HG03039 (cell line): ENCODE data around the gene MYH10.
"Not testable (repeated sequence)": the region's sequence is repeated elsewhere in the genome, so short reads cannot be mapped to it uniquely, and the experiment has no call there.

Experiments used
- ATAC-seq: cut with Tn5 transposase; IDR thresholded peaks from one replicate; pipeline ENCODE4 v1.9.1; 2021; ENCODE audit warnings: mild to moderate bottlenecking, moderate library complexity; ENCODE audit not compliant: unreplicated experiment

MYH10 gene

GRCh38 chr17:8630227-8630801 lies at the start of gene MYH10:
MYH10 (minus strand) TSS chr17:8630725; CDS start chr17:8623246, 7,479 bp downstream.
- no peak for ATAC-seq

GRCh38 chr17:8679126-8679525 lies 48.6 kb upstream of the MYH10 start:
- ATAC-seq: no peak

- no peak for ATAC-seq
Measured at GRCh38 chr17:8675306-8675705, 44.8 kb upstream of the MYH10 start.

- no peak for ATAC-seq
Measured at GRCh38 chr17:8674344-8675305, 44.1 kb upstream of the MYH10 start.

GRCh38 chr17:8673612-8674011 lies 43.1 kb upstream of the MYH10 start:
- no peak for ATAC-seq

GRCh38 chr17:8672326-8672725 lies 41.8 kb upstream of the MYH10 start:
- no peak for ATAC-seq

- ATAC-seq: no peak
Measured at GRCh38 chr17:8670421-8670820, 39.9 kb upstream of the MYH10 start.

GRCh38 chr17:8668176-8668740 lies 37.7 kb upstream of the MYH10 start:
- ATAC-seq: no peak

GRCh38 chr17:8667421-8667820 lies 36.9 kb upstream of the MYH10 start:
- no peak for ATAC-seq

- ATAC-seq: no peak
Measured at GRCh38 chr17:8665684-8666083, 35.2 kb upstream of the MYH10 start.

GRCh38 chr17:8664456-8665126 lies 34.1 kb upstream of the MYH10 start:
- ATAC-seq: no peak

GRCh38 chr17:8662973-8663372 lies 32.4 kb upstream of the MYH10 start:
- no peak for ATAC-seq

GRCh38 chr17:8662076-8662831 lies 31.7 kb upstream of the MYH10 start:
- ATAC-seq: no peak

- ATAC-seq: not testable (repeated sequence)
Measured at GRCh38 chr17:8660709-8661108, 30.2 kb upstream of the MYH10 start.

- ATAC-seq: no peak
Measured at GRCh38 chr17:8659758-8660410, 29.4 kb upstream of the MYH10 start.

GRCh38 chr17:8658810-8659209 lies 28.3 kb upstream of the MYH10 start:
- no peak for ATAC-seq

- no peak for ATAC-seq
Measured at GRCh38 chr17:8656693-8657092, 26.2 kb upstream of the MYH10 start.

GRCh38 chr17:8654822-8655221 lies 24.3 kb upstream of the MYH10 start:
- ATAC-seq: no peak

- no peak for ATAC-seq
Measured at GRCh38 chr17:8651013-8651412, 20.5 kb upstream of the MYH10 start.

GRCh38 chr17:8650119-8650499 lies 19.6 kb upstream of the MYH10 start:
- no peak for ATAC-seq
